Measurements from ENCODE around the gene SPN. TPM values are rescaled to one million over a fixed set of nuclear protein-coding genes. Genes with fewer than 3 reads are reported as not detected.
A peak's percentile ranks its signal among the peaks of the same experiment; 100 is the strongest.
"Not testable (repeated sequence)": the region's sequence is repeated elsewhere in the genome, so short reads cannot be mapped to it uniquely, and the experiment has no call there.

Gene SPN
- total RNA-seq, 2 donors from 2014 or later, result 137 to 173 TPM

- Mint-ChIP-seq H3K36me3 (ENCODE audit: low read depth) (no peaks in the 10 kb centered on the region), H3K27ac (no peak overlapping the region), H3K4me1 (peaks cover 21% of the 10 kb centered on the region), H3K9me3 (no peaks in the 10 kb centered on the region), H3K4me3 (no peak overlapping the region), H3K27me3 (no peaks in the 10 kb centered on the region)
- ATAC-seq (replicated peaks), result no peak
Observed at GRCh38 chr16:29699324-29700219, 36.5 kb downstream of the SPN start.

- H3K27ac Mint-ChIP-seq, result peak overlapping the region; percentile 92
- peaks cover 21% of the 10 kb centered on the region for H3K4me1 Mint-ChIP-seq
- no peaks in the 10 kb centered on the region for H3K36me3 Mint-ChIP-seq (ENCODE audit: low read depth)
- H3K9me3 Mint-ChIP-seq, result no peaks in the 10 kb centered on the region
- H3K4me3 Mint-ChIP-seq, result peak overlapping the region; percentile 90
- H3K27me3 Mint-ChIP-seq, result no peaks in the 10 kb centered on the region
- peak; percentile 53 for ATAC-seq (replicated peaks)
Observed at GRCh38 chr16:29700253-29700987, 37.4 kb downstream of the SPN start.

- Mint-ChIP-seq H3K36me3 (ENCODE audit: low read depth) (no peaks in the 10 kb centered on the region), H3K27me3 (no peaks in the 10 kb centered on the region), H3K9me3 (no peaks in the 10 kb centered on the region), H3K27ac (peak overlapping the region; percentile 92), H3K4me1 (peaks cover 21% of the 10 kb centered on the region), H3K4me3 (peak overlapping the region; percentile 90)
- ATAC-seq (replicated peaks), result no peak
Observed at GRCh38 chr16:29701214-29701555, 38.1 kb downstream of the SPN start.

GRCh38 chr16:29702269-29702668 lies 39.2 kb downstream of the SPN start:
- H3K4me3 Mint-ChIP-seq, result peak overlapping the region; percentile 90
- no peaks in the 10 kb centered on the region for H3K9me3 Mint-ChIP-seq
- ATAC-seq (replicated peaks), result peak; percentile 55
- H3K4me1 Mint-ChIP-seq, result peaks cover 21% of the 10 kb centered on the region
- H3K36me3 Mint-ChIP-seq (ENCODE audit: low read depth), result no peaks in the 10 kb centered on the region
- H3K27ac Mint-ChIP-seq, result peak overlapping the region; percentile 92
- no peaks in the 10 kb centered on the region for H3K27me3 Mint-ChIP-seq

GRCh38 chr16:29705030-29705429 lies 42.0 kb downstream of the SPN start:
- Mint-ChIP-seq H3K27me3 (no peaks in the 10 kb centered on the region), H3K4me3 (no peak overlapping the region), H3K9me3 (no peaks in the 10 kb centered on the region), H3K36me3 (ENCODE audit: low read depth) (no peaks in the 10 kb centered on the region), H3K4me1 (peaks cover 26% of the 10 kb centered on the region), H3K27ac (no peak overlapping the region)
- ATAC-seq (replicated peaks), result no peak

- H3K4me3 Mint-ChIP-seq; H3K9me3 Mint-ChIP-seq; H3K27me3 Mint-ChIP-seq; H3K36me3 Mint-ChIP-seq (ENCODE audit: low read depth); H3K27ac Mint-ChIP-seq; ATAC-seq (replicated peaks): not testable (repeated sequence)
- H3K4me1 Mint-ChIP-seq, result peaks cover 20% of the 10 kb centered on the region
Observed at GRCh38 chr16:29707160-29707559, 44.1 kb downstream of the SPN start.

GRCh38 chr16:29708917-29709600 lies 46.0 kb downstream of the SPN start:
- Mint-ChIP-seq H3K27ac (no peak overlapping the region), H3K27me3 (no peaks in the 10 kb centered on the region), H3K4me1 (peaks cover 11% of the 10 kb centered on the region), H3K36me3 (ENCODE audit: low read depth) (no peaks in the 10 kb centered on the region), H3K9me3 (no peaks in the 10 kb centered on the region), H3K4me3 (no peak overlapping the region)
- no peak for ATAC-seq (replicated peaks)

- not testable (repeated sequence) for ATAC-seq (replicated peaks); H3K36me3 Mint-ChIP-seq (ENCODE audit: low read depth); H3K27ac Mint-ChIP-seq; H3K9me3 Mint-ChIP-seq; H3K27me3 Mint-ChIP-seq
- Mint-ChIP-seq H3K4me3 (peak overlapping the region; percentile 8), H3K4me1 (peaks cover 11% of the 10 kb centered on the region)
Observed at GRCh38 chr16:29709657-29710056, 46.6 kb downstream of the SPN start.

- H3K9me3 Mint-ChIP-seq, result no peaks in the 10 kb centered on the region
- no peaks in the 10 kb centered on the region for H3K36me3 Mint-ChIP-seq (ENCODE audit: low read depth)
- H3K4me3 Mint-ChIP-seq, result peak overlapping the region; percentile 8
- peak; percentile 99 for ATAC-seq (replicated peaks)
- H3K27me3 Mint-ChIP-seq, result no peaks in the 10 kb centered on the region
- H3K4me1 Mint-ChIP-seq, result peaks cover 11% of the 10 kb centered on the region
- H3K27ac Mint-ChIP-seq, result no peak overlapping the region
Observed at GRCh38 chr16:29710227-29711219, 47.5 kb downstream of the SPN start.

- H3K4me3 Mint-ChIP-seq, result no peak overlapping the region
- no peaks in the 10 kb centered on the region for H3K27me3 Mint-ChIP-seq
- ATAC-seq (replicated peaks), result no peak
- H3K4me1 Mint-ChIP-seq, result peaks cover 11% of the 10 kb centered on the region
- H3K27ac Mint-ChIP-seq, result no peak overlapping the region
- no peaks in the 10 kb centered on the region for H3K9me3 Mint-ChIP-seq
- H3K36me3 Mint-ChIP-seq (ENCODE audit: low read depth), result no peaks in the 10 kb centered on the region
Observed at GRCh38 chr16:29712809-29713208, 49.8 kb downstream of the SPN start.

- Mint-ChIP-seq H3K9me3 (no peaks in the 10 kb centered on the region), H3K27me3 (no peaks in the 10 kb centered on the region), H3K4me3 (no peak overlapping the region), H3K36me3 (ENCODE audit: low read depth) (no peaks in the 10 kb centered on the region), H3K4me1 (peaks cover 11% of the 10 kb centered on the region), H3K27ac (no peak overlapping the region)
- peak; percentile 25 for ATAC-seq (replicated peaks)
Observed at GRCh38 chr16:29714396-29714795, 51.3 kb downstream of the SPN start.

- Mint-ChIP-seq H3K27ac (no peak overlapping the region), H3K4me1 (peaks cover 7% of the 10 kb centered on the region), H3K36me3 (ENCODE audit: low read depth) (no peaks in the 10 kb centered on the region), H3K27me3 (no peaks in the 10 kb centered on the region), H3K4me3 (no peak overlapping the region), H3K9me3 (no peaks in the 10 kb centered on the region)
- no peak for ATAC-seq (replicated peaks)
Observed at GRCh38 chr16:29714972-29715371, 51.9 kb downstream of the SPN start.

GRCh38 chr16:29717113-29717512 lies 54.1 kb downstream of the SPN start:
- H3K36me3 Mint-ChIP-seq (ENCODE audit: low read depth), result no peaks in the 10 kb centered on the region
- no peak overlapping the region for H3K4me3 Mint-ChIP-seq
- H3K27ac Mint-ChIP-seq, result no peak overlapping the region

GRCh38 chr16:29719063-29719462 lies 56.0 kb downstream of the SPN start:
- H3K27ac Mint-ChIP-seq, result no peak overlapping the region
- no peaks in the 10 kb centered on the region for H3K27me3 Mint-ChIP-seq
- no peak for ATAC-seq (replicated peaks)
- no peaks in the 10 kb centered on the region for H3K9me3 Mint-ChIP-seq
- no peaks in the 10 kb centered on the region for H3K36me3 Mint-ChIP-seq (ENCODE audit: low read depth)
- no peak overlapping the region for H3K4me3 Mint-ChIP-seq
- peaks cover 8% of the 10 kb centered on the region for H3K4me1 Mint-ChIP-seq

More at GRCh38 chr16:29717113-29717512, 54.1 kb downstream of the SPN start:
- ATAC-seq (replicated peaks), result no peak
- Mint-ChIP-seq H3K9me3 (no peaks in the 10 kb centered on the region), H3K4me1 (peaks cover 5% of the 10 kb centered on the region), H3K27me3 (no peaks in the 10 kb centered on the region)

All from activated T-helper 17 cell treated with anti-CD3 and anti-CD28 coated beads, Interleukin-2, amount 50 U/mL, for 72 hours (primary cell).